KMS-11 (cell line): ENCODE measurements around the gene SPATA31A3.
"Not testable (repeated sequence)": the region's sequence is repeated elsewhere in the genome, so short reads cannot be mapped to it uniquely, and the experiment has no call there.

Source experiments
- H2AFZ ChIP-seq: fragments of 200-600 bp; sonication (generic); 2 replicates; pipeline ENCODE4 v1.6.1; 2016; ENCODE audit warnings: antibody characterized with exemption, mixed run types, low read depth
- H3K27ac ChIP-seq: fragments of 200-600 bp; sonication (generic); 2 replicates; pipeline ENCODE4 v1.6.1; 2016; ENCODE audit warnings: mild to moderate bottlenecking, mixed run types
- H3K27me3 ChIP-seq: fragments of 200-600 bp; sonication (generic); 2 replicates; pipeline ENCODE4 v1.6.1; 2017; ENCODE audit warnings: mild to moderate bottlenecking, low read depth, mixed run types, moderate library complexity; ENCODE audit not compliant: insufficient read depth
- H3K36me3 ChIP-seq: fragments of 200-600 bp; sonication (generic); 2 replicates; pipeline ENCODE4 v1.6.1; 2017; ENCODE audit warnings: mild to moderate bottlenecking, mixed run types; ENCODE audit not compliant: insufficient read depth
- H3K4me1 ChIP-seq: fragments of 200-600 bp; sonication (generic); 2 replicates; pipeline ENCODE4 v1.6.1; 2016; ENCODE audit warnings: mild to moderate bottlenecking, low read depth, mixed run types; ENCODE audit not compliant: poor library complexity, severe bottlenecking
- H3K4me2 ChIP-seq: fragments of 200-600 bp; sonication (generic); 2 replicates; pipeline ENCODE4 v1.7.0; 2016; ENCODE audit warnings: mild to moderate bottlenecking, mixed run types
- H3K4me3 ChIP-seq: fragments of 200-600 bp; sonication (generic); IDR thresholded peaks from 2 replicates; pipeline ENCODE4 v1.6.1; 2017; ENCODE audit warnings: low read depth, low read length, mixed read lengths; ENCODE audit not compliant: insufficient read depth
- H3K79me2 ChIP-seq: fragments of 200-600 bp; sonication (generic); 2 replicates; pipeline ENCODE4 v1.6.1; 2016; ENCODE audit warnings: low read depth, mixed run types; ENCODE audit not compliant: insufficient read depth
- H3K9ac ChIP-seq: fragments of 200-600 bp; sonication (generic); 2 replicates; pipeline ENCODE4 v1.6.1; 2016; ENCODE audit warnings: mild to moderate bottlenecking, mixed run types
- H4K20me1 ChIP-seq: fragments of 200-600 bp; sonication (generic); 2 replicates; pipeline ENCODE4 v1.6.1; 2016; ENCODE audit warnings: mild to moderate bottlenecking, mixed run types; ENCODE audit not compliant: insufficient read depth

SPATA31A3 gene

DNA sequence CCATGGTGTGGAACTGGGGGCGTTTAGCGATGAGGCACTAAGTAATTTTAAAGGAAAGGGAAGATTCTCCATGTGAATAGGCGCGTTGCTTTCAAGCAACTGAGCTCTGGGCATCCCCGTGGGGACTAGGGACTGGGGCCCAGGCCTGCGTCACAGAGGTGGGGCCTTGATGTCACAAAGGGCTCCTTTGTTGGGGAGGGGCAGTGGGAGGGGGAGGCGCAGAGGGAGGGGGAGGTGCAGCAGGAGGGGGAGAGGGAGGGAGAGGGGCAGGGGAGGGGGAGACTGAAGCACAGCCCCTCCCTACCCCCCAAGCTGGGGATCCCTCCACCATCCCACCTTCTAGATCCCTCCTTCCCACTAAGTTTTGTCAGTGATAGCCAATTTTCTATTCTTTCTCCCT, at the start of gene SPATA31A3:
TSS of gene SPATA31A3 (minus strand) at position 101 of the 400 bp plus-strand sequence. CDS start at position 72, 29 bp downstream.
- H3K79me2 ChIP-seq = not testable (repeated sequence)

DNA sequence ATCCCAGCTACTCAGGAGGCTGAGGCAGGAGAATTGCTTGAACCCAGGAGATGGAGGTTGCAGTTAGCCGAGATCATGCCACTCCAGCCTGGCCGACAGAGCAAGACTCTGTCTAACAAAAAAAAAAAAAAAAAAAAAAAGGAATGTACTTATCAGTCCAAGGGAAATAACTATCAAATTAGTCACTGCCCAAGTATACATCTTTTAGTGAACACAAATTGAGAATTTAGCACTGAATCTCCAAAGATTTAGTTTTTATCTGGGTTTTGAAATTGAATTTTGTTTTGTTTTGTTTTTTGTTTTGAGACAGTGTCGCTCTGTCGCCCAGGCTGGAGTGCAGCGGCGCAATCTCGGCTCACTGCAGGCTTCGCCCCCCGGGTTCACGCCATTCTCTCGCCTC, 39.8 kb downstream of the SPATA31A3 start:
- H3K9ac ChIP-seq, H3K27ac ChIP-seq, H3K4me3 ChIP-seq, H3K4me2 ChIP-seq, H3K27me3 ChIP-seq, H2AFZ ChIP-seq, H4K20me1 ChIP-seq, H3K79me2 ChIP-seq, H3K4me1 ChIP-seq, H3K36me3 ChIP-seq: not testable (repeated sequence)

More for the DNA sequence above, at the start of gene SPATA31A3:
- not testable (repeated sequence) for H3K27me3 ChIP-seq, H3K4me2 ChIP-seq, H3K9ac ChIP-seq, H3K4me1 ChIP-seq, H3K4me3 ChIP-seq, H2AFZ ChIP-seq, H3K27ac ChIP-seq, H4K20me1 ChIP-seq, H3K36me3 ChIP-seq

DNA sequence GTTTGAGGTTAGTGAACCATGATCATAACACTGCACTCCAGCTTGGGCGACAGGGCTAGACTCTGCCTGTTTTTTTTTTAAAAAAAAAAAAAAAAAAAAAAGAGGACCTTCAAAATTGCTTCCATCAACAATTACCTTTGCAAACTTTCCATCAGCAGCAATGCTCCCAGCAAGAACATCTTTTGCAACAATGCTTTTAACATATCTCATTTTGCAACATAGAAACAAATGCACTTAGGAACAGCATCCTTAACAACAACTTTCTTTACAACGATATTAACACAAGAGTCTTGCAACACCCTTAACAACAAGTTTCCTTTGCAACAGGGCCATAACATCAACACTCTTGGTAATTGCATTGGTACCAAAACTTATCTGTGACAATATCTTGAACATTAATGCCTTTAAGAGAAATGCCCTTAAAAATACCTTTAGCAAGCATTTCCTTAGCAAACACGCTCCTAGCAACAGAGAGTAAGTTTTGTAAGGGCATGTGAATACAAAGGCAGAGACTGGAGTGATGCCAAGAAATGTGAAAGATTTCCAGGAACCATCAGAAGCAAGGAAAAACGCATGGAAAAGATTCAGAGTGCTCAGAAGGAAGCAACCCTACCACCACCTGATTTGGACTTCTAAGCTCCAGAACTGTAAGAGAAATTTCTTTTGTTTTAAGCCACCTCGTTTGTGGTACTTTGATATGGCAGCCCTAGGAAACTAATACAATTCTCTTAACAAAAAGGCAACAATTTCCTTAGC, 49.8 kb downstream of the SPATA31A3 start:
- not testable (repeated sequence) for H3K36me3 ChIP-seq, H3K9ac ChIP-seq, H3K27me3 ChIP-seq, H3K4me3 ChIP-seq, H3K27ac ChIP-seq, H3K4me1 ChIP-seq, H3K4me2 ChIP-seq, H3K79me2 ChIP-seq, H2AFZ ChIP-seq, H4K20me1 ChIP-seq

DNA sequence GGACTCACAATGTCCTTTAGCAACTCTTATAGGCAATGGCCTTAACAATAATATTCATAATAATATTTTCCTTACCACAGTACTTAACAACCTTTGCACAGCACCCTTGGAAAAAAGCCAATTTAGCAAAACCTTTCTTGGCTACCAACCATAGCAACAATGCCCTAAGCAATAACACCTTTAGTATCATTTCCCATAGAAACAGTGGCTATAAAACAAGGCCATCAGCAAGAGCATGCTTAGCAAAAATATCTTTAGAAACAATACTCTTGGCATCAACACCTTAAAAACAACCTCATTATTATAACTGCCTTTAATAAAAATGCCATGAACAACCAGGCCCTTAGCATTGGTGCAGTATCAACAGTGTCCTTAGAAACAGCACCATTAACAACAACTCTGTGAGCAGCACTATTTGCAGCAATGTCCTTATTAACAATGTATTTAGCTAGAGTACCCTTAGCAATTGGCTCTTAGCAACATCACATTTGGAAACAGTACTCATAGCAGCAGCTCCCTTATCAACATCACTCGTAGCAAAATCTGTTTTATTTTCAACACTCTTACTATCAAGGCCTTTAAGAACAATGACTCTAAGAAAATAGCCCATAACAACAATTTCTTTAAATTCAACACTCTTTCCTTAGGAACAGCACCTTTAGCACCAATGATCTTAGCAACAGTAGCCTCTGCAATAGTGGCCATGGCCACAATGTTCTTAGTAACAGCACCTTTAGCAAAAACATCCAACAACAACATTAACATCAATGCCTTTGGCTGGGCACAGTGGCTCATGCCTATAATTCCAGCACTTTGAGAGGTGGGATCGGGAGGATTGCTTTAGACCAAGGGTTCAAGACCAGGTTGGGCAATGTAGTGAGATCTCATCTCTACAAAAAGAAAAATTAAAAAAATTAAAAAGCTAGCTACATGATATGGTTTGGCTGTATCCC, 52.2 kb downstream of the SPATA31A3 start:
- H4K20me1 ChIP-seq, H3K4me3 ChIP-seq, H3K4me1 ChIP-seq, H3K4me2 ChIP-seq, H3K9ac ChIP-seq, H3K27me3 ChIP-seq, H2AFZ ChIP-seq, H3K36me3 ChIP-seq, H3K27ac ChIP-seq, H3K79me2 ChIP-seq: not testable (repeated sequence)

DNA sequence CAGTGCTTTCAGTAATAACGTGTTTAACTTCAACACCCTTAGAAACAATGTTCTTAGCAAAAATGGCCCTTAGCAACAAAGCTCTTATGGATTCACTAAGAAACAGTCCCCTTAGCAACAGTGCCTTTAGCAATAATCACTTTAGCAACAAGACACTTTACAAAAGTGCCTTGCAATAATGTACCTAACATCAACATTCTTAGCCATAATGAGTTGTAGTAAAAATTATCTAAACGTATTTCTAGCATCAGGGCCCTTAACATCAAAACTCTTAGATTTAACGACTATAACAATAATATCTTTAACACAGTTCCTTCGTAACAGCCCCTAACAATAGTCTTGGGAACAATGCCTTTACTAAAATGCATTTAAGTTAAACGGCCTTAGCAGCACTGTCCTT, 54.0 kb downstream of the SPATA31A3 start:
- not testable (repeated sequence) for H3K9ac ChIP-seq, H4K20me1 ChIP-seq, H3K79me2 ChIP-seq, H3K27me3 ChIP-seq, H3K4me2 ChIP-seq, H3K27ac ChIP-seq, H2AFZ ChIP-seq, H3K4me3 ChIP-seq, H3K4me1 ChIP-seq, H3K36me3 ChIP-seq

DNA sequence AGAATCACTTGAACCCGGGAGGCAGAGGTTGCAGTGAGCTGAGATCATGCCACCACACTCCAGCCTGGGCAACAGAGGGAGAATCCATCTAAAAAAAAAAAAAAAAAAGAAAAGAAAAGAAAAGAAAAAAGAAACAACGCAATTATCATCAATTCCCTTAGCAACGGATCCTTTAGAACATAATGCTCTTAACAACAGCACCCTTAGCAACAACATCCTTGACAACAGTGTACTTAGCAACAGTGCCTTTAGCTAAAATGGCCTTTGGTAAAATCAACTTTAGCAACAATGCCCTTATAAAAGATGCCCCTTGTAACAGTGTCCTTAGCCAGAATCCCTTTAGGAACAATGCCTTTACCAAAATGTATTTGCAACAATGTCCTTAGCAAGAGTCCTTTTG, 54.7 kb downstream of the SPATA31A3 start:
- not testable (repeated sequence) for H3K9ac ChIP-seq, H3K36me3 ChIP-seq, H3K79me2 ChIP-seq, H2AFZ ChIP-seq, H3K4me1 ChIP-seq, H3K27me3 ChIP-seq, H3K4me3 ChIP-seq, H3K4me2 ChIP-seq, H3K27ac ChIP-seq, H4K20me1 ChIP-seq
